HepG2 (cell line): ENCODE results near the gene ZNF318. TPM values are rescaled to one million over a fixed set of nuclear protein-coding genes. Genes with fewer than 3 reads are reported as not detected.
A peak's percentile ranks its signal among the peaks of the same experiment; 100 is the strongest.

Experiments used
- CENPT ChIP-seq: sonication (generic); formaldehyde crosslinking; IDR thresholded peaks from 2 replicates; pipeline ENCODE4 v1.8.0; 2022; ENCODE audit warnings: low read depth, mild to moderate bottlenecking, moderate library complexity, missing genetic modification reagents
- DDIT3 ChIP-seq: sonication (generic); formaldehyde crosslinking; IDR thresholded peaks from 2 replicates; pipeline ENCODE4 v1.4.0; 2020; ENCODE audit warnings: mild to moderate bottlenecking, missing genetic modification reagents
- E2F5 ChIP-seq: sonication (generic); formaldehyde crosslinking; conservative IDR thresholded peaks from 2 replicates; pipeline ENCODE4 v1.4.0; 2020; ENCODE audit warnings: missing genetic modification reagents
- EP300 ChIP-seq, 3 experiments: sonication (generic) in 1 of 3; formaldehyde crosslinking in 1 of 3; IDR thresholded peaks; 2 replicates each; pipeline versions ENCODE4 v1.5.1 to v1.6.1; 2011 to 2020; ENCODE audit warnings: low read depth in 2 of 3, low read length in 2 of 3, borderline replicate concordance in 1 of 3, improper control_type of control experiment in 1 of 3, mild to moderate bottlenecking in 1 of 3, missing genetic modification reagents in 1 of 3, moderate library complexity in 1 of 3
- GRHL1 ChIP-seq: sonication (generic); formaldehyde crosslinking; conservative IDR thresholded peaks from 2 replicates; pipeline ENCODE4 v1.8.0; 2022; ENCODE audit warnings: missing genetic modification reagents
- IKZF5 ChIP-seq: IDR thresholded peaks from 2 replicates; pipeline ENCODE4 v1.6.1; 2018; ENCODE audit warnings: missing genetic modification reagents, mild to moderate bottlenecking, missing compliant biosample characterization
- JUND ChIP-seq: sonication (generic); formaldehyde crosslinking; IDR thresholded peaks from 2 replicates; pipeline ENCODE4 v1.8.0; 2022; ENCODE audit warnings: mild to moderate bottlenecking, missing genetic modification reagents
- REST ChIP-seq, 2 experiments: IDR thresholded peaks; 2 replicates each; pipeline ENCODE4 v1.6.1; 2011 to 2012; ENCODE audit warnings: low read length in 2 of 2, borderline replicate concordance in 1 of 2, low read depth in 1 of 2, mild to moderate bottlenecking in 1 of 2, moderate library complexity in 1 of 2
- REXO4 ChIP-seq: sonication (generic); formaldehyde crosslinking; IDR thresholded peaks from 2 replicates; pipeline ENCODE4 v1.8.0; 2022; ENCODE audit warnings: missing genetic modification reagents, mild to moderate bottlenecking, borderline replicate concordance
- SYNCRIP ChIP-seq: fragments of 200-400 bp; formaldehyde crosslinking; IDR thresholded peaks from 2 replicates; pipeline ENCODE4 v1.6.1; 2018; ENCODE audit warnings: mild to moderate bottlenecking, low read depth, low read length; ENCODE audit not compliant: insufficient read depth
- ZBTB25 ChIP-seq: IDR thresholded peaks from 2 replicates; pipeline ENCODE4 v1.6.1; 2018; ENCODE audit warnings: missing genetic modification reagents
- polyA plus RNA-seq, 8 experiments: library from polyadenylated mRNA; depleted of rRNA in 3 of 8; stranded (reverse) in 7 of 8; unstranded in 1 of 8; fragments of >200 nt; fragmentation: Illumina TruSeq in 4 of 8; extraction: Trizol in 4 of 8; gene quantifications; 2 replicates each; pipeline versions ENCODE4 v1.2.1 to v1.2.3, GENCODE V29; 2011 to 2016; ENCODE audit warnings: low read depth in 4 of 8, missing spikeins in 1 of 8, mixed read lengths in 1 of 8; ENCODE audit not compliant: insufficient read depth in 1 of 8
- total RNA-seq, 5 experiments: library from RNA; depleted of rRNA; stranded (reverse); fragments of >200 nt; fragmentation: Illumina TruSeq; extraction: Trizol; gene quantifications; 2 replicates each; pipeline ENCODE4 v1.2.3, GENCODE V29; 2016; ENCODE audit warnings: low read depth in 1 of 5

ZNF318 gene
- total and polyA plus RNA-seq, 2 of the 13 experiments (the other 11 are each of a cell fraction or from before 2014, with no cell fraction given): 13.0 to 14.5 TPM

- TF ChIP-seq CENPT: peak; percentile 64; the same call in 1 of the 2 replicates
- no peak for TF ChIP-seq SYNCRIP
- TF ChIP-seq GRHL1: no peak
- no peak for TF ChIP-seq JUND (CRISPR knock-in tag)
- no peak for TF ChIP-seq E2F5
- TF ChIP-seq REST (IDR thresholded peaks at IDR 0.05; ENCODE audit: borderline replicate concordance in 1 of 2, low read depth in 1 of 2, low read length in 2 of 2): no peak
- TF ChIP-seq REXO4: no peak
- no peak for TF ChIP-seq EP300 (IDR thresholded peaks at IDR 0.05; ENCODE audit: low read depth in 2 of 2, low read length in 2 of 2)
- no peak for TF ChIP-seq EP300 (CRISPR knock-in tag; IDR thresholded peaks at IDR 0.05; ENCODE audit: borderline replicate concordance)
- TF ChIP-seq DDIT3: no peak
- peak; percentile 74 for TF ChIP-seq IKZF5
- peak; percentile 69; the same call in 1 of the 2 replicates for TF ChIP-seq ZBTB25 (CRISPR knock-in tag)
These were observed at the start of gene ZNF318 (continued) for GRCh38 chr6:43369174-43370002.
